HTERT RPE-1 (cell line): ENCODE data around the gene LST1.

Experiments used
- in situ Hi-C: fragments of 300-500 bp; cut with MboI; formaldehyde crosslinking; loops from 4 replicates; pipeline ENCODE4 v1.14.3; 2020; ENCODE audit warnings: low sequenced_read_pairs

LST1 gene

DNA sequence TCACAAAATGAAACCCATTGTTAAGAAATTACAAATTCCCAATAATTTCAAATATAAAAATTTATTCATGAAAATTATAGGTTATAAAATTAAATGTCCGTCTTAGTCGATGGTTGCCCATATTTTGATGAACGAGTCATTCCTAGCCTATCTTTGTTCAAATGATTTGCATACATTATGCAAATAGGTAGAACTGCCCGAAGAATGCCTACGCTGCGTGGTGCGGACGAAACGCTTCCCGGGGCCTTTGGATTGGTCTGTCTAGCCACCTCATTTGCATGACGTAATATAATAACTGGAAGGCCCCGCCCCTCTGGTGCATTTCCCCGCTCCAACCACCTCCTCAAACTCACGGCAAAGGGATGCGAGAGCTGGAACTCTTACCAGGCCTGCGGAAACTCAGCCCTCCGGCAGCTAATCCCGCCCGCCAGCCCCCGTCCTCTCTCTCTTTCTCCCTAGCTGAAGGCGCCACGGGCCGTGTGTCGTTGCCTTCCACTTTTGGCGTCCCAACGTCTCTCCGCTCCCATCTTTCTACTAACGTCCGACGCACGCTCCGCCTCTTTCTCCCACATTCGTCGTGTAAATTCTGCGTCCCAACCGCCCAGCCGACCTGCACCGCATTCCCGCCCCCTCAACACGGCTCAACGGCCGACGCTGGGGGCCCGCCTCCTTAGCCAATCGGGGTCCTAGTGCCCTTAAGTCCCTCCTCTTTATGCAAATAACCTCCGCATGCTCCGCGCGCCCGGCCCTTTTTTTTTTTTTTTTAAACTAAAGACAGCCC is 33.9 kb downstream of the LST1 start:
- in situ Hi-C loops: no loop called here

DNA sequence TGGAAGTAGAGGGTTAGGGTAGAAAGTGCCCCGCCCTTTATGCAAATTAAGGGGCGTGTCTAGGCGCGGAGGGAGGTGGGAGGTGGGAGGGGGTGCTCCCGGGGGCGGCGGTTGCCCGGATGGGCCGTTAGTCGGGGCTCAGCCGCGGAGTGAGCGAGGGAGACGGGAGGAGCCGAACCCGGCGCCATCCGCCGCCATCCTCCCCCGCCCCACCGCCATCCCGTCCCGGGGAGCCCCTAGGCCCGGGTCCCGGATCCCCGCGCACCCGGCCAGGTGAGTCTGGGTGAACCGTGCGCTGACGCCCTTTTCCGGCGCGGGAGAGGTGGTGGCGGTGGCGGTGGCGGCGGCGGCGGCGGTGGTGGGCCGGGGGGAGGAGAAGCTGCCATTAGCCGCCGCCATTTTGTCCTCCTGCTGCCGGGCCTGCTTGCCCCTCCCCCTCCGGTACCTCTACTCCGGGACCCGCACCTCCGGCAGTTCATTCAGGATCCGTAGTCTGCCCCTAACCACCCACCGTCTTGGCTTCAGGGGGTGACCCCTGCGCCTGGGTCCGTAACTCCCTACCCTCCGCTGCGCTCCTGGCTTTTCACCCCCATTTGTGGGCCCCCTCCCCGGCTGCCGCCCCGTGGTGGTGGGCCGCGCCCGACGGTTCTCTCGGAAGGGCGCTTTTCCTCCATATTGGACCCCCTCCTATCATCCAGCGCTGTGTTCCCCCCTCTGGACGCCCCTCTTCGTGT is 34.7 kb downstream of the LST1 start, which contains the start of gene PRRC2A:
Gene PRRC2A, plus strand, starts transcription at position 130 of the 734 bp plus-strand sequence. CDS start 2,075 bp downstream, outside the sequence.
- in situ Hi-C loops: no loop called here

DNA sequence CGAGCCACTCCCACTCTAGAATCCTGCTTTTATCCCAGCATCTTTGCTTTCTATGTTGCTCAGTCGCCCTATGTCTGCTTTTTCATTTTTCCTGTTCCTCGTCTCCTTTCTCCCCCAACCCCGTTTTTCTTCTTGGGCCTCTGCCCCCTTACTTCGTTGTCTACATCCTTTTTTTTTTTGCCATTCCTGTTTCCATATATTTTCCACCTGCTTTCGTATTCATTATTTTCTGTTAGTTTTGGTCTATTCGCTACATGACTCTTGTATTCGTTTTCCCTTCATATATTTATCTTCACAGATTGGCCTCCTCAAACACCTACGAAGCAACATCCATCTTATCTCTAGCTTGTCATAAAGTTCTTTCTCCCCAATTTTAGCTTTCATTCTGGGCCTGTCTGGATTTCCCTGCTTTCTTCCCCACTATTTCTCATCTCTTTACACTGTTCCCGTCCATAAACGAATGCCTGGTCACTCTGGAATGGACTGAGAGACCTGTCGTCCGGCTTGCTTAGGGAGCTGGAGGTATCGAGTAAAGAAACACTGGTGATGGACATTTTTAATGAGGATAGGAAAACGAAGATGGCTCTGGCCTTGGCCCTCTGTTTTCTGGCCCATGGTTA is 35.4 kb downstream of the LST1 start:
- in situ Hi-C loops: no loop called here

DNA sequence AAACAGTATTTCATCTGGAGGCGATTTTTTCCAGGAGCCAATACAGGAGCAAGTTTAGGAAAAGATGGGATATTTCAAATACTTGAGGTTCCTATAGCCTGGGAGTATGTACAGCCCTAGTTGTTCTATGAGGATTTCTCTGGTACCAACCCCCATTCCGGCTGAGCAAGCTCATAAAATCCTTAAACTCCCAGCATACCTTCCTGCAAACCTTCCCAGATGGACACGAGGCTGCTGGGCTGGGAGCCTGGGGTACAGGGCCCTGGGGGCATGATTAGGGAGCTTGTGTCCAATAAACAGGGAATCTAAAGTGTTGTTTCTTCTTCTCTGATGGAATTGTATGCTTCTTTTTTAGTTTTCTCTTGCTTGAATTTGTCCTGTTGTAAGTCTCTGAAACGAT is 35.9 kb downstream of the LST1 start:
- in situ Hi-C loops: no loop called here

DNA sequence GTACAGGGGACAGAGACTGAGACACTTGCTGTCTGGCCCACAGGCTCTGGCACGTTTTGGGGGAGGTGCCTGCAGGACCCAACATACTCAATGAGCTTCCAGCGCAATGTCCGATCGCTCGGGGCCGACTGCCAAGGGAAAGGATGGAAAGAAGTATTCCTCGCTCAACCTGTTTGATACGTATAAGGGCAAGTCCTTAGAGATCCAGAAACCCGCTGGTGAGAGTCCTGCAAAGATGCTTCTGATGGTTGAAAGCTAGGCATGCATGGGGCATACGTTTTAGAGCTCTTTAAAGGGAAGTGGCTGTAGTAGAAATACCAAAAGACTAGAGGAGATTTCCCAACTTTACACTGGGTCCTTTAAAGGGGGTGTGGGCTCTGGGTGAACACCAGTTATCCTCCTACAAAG is 36.6 kb downstream of the LST1 start:
- in situ Hi-C loops: no loop called here

DNA sequence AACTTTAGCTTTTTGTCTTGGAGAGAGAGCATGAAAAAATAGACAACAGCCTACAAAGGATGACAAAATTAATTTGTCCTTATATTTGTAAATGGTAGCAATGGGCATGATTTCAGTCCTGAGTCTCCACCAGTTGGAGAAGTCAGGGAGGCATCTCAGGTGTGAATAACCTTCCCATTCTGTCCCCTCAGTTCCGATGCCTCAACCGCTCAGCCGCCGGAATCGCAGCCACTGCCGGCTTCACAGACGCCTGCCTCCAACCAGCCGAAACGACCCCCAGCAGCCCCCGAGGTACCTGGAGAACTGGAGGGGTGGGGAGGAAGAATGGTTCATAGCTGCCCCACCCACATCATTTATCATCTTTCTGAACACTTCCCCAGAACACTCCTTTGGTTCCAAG is 38.0 kb downstream of the LST1 start:
- in situ Hi-C loops: no loop called here

DNA sequence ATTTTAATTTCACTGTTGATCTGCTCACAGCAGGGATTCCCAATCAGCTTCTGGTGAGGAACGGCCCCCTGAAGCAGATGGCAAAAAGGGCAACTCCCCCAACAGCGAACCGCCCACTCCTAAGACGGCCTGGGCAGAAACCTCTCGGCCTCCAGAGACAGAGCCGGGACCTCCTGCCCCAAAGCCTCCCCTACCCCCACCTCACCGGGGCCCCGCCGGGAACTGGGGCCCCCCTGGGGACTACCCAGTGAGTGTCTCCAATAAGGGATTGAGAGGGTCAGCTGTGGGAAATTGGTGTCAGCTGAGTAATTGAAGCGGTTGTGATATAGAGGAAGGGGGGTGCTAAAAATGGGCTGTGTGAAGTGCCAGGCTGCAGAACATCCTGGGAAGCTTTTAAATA is 40.9 kb downstream of the LST1 start:
- in situ Hi-C loops: no loop called here

DNA sequence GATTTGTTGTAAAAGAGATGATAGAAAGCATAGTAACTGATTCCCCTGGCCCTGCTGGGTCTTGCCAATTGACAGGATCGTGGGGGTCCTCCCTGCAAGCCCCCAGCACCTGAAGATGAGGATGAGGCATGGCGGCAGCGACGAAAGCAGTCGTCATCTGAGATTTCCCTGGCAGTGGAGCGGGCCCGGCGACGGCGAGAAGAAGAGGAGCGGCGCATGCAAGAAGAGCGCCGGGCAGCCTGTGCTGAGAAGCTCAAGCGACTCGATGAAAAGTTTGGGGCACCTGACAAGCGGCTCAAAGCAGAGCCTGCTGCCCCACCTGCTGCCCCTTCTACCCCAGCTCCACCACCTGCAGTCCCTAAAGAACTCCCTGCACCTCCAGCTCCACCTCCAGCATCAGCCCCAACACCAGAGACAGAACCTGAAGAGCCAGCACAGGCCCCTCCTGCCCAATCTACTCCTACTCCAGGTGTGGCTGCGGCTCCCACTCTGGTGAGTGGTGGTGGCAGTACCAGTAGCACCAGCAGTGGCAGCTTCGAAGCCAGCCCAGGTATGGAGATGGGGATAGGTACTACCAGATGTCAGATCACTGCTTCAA is 41.7 kb downstream of the LST1 start:
- in situ Hi-C loops: no loop called here

DNA sequence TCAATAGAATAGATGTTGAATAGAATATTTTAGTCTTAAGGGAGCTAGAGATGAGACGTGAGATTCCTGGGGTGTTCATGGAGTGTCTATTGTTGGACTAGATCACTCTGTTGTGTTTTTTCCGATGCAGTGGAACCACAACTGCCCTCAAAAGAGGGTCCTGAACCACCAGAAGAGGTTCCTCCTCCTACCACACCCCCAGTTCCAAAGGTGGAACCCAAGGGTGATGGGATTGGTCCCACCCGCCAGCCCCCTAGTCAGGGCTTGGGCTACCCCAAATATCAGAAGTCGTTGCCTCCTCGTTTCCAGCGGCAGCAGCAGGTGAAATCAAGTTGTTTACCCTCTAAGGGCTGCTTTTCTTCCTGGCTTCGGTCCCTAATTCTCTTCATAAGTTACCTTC is 42.9 kb downstream of the LST1 start:
- in situ Hi-C loops: no loop called here

DNA sequence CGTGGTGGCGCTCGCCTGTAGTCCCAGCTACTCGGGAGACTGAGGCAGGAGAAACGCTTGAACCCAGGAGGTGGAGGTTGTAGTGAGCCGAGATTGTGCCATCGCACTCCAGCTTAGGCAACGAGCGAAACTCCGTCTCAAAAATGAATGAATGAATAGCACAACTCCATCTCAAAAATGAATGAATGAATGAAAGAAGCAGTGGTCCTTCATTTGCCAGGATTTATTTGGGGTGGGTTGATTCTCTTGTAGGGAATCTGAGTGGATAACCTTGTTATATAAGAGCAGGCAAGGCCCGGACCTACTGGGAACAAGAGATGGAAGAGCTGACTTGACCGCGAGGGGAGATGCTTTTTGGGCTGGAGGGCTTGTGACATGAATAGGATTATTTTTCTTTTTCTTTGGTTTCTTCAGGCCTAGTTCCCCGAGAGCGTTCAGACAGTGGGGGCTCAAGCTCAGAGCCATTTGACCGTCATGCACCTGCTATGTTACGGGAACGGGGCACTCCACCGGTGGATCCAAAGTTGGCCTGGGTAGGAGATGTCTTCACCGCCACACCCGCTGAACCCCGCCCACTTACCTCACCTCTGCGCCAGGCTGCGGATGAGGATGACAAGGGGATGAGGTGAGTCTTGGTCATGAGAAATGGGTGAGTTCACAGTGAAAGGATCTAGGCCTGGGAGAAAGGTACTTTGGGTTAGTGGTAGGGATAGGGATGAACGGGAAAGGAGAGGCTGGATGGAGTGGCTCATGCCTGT is 44.3 kb downstream of the LST1 start:
- in situ Hi-C loops: no loop called here

DNA sequence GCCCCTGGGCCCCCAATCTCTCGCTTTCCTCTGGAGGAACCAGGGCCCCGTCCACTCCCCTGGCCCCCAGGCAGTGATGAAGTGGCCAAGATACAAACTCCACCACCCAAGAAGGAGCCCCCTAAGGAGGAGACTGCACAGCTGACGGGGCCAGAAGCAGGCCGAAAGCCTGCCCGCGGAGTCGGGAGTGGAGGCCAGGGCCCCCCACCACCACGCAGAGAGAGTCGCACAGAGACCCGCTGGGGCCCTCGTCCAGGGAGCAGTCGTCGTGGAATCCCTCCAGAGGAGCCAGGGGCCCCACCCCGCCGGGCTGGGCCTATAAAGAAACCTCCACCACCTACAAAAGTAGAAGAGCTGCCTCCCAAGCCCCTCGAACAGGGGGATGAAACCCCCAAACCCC is 45.1 kb downstream of the LST1 start:
- in situ Hi-C loops: no loop called here

DNA sequence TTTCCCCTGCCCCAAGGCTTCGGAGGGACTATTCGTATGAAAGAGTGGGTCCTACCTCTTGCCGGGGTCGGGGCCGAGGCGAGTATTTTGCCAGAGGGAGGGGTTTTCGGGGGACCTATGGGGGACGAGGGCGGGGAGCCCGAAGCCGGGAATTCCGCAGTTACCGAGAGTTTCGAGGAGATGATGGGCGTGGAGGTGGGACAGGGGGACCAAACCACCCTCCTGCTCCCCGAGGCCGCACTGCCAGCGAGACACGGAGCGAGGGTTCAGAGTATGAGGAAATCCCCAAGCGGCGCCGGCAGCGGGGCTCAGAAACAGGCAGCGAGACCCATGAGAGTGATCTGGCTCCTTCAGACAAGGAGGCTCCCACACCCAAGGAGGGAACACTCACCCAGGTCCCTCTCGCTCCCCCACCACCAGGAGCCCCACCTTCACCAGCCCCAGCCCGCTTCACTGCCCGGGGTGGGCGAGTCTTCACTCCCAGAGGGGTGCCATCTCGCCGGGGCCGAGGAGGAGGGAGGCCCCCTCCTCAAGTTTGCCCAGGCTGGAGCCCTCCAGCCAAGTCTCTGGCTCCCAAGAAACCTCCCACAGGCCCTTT is 45.7 kb downstream of the LST1 start:
- in situ Hi-C loops: no loop called here

DNA sequence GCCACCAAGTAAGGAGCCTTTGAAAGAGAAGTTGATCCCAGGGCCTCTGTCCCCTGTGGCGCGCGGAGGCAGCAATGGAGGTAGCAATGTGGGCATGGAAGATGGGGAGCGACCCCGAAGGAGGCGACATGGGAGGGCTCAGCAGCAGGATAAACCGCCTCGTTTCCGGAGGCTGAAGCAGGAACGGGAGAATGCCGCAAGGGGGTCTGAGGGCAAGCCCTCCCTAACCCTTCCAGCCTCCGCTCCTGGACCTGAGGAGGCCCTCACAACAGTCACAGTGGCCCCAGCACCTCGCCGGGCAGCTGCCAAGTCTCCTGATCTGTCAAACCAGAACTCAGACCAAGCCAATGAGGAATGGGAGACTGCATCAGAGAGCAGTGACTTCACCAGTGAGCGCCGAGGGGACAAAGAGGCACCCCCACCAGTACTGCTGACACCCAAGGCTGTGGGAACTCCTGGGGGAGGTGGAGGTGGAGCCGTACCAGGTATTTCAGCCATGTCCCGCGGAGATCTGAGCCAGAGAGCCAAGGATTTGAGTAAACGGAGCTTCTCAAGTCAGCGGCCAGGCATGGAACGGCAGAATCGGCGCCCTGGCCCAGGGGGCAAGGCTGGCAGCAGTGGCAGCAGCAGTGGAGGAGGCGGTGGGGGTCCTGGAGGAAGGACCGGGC is 46.3 kb downstream of the LST1 start:
- in situ Hi-C loops: no loop called here

DNA sequence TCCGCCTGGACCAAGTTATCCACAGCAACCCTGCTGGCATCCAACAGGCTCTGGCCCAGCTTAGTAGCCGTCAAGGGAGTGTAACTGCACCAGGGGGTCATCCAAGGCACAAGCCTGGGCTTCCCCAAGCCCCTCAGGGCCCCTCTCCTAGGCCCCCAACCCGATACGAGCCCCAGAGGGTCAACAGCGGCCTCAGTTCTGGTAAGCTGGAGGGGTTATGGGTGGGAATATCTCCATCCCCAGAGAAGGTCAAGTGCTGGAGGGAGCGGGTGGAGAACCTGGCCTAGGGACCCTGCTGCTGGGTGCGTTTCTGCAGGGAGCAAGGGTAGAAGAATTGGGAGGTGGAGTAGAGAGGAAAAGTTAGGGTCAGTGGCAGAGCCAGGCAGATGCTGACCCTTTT is 47.4 kb downstream of the LST1 start:
- in situ Hi-C loops: no loop called here

DNA sequence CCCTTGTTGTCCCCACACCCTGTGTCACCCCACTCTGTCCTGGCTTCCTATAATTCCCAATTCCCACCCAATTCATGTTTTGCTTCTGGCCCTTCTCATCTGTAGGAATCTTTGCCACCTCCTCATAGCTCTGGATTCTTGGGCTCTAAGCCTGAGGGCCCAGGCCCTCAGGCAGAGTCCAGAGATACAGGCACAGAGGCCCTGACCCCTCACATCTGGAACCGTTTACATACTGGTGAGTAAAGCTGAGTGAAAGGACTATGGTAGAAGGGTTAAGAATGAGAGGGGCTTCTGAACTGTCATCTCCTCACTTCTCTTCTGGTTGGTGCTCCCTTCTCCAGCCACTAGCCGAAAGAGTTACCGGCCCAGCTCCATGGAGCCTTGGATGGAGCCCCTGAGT is 48.1 kb downstream of the LST1 start:
- in situ Hi-C loops: no loop called here

DNA sequence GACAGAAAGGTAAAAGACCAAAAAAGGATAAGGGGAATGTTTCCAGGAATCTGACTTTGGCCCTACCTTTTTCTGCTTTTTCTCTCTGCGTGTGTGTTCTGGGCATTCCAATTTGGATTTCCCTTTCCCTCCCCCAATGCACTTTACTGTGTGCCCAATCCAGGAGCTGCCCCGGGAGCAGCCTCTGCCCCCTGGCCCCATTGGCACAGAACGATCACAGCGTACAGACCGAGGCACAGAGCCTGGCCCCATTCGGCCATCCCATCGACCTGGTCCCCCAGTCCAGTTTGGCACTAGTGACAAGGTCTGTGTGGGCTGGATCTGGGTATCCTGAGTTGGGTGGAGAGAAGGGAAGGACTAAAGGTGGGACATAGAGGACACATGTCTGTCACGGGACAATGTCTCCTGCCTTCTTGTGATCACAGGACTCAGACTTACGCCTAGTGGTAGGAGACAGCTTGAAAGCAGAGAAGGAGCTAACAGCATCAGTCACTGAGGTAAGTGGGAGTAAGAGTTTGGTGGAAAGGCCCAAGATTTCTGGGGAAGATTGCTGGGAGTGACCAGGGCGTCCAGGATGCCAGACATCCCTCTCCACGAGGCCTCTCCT is 49.0 kb downstream of the LST1 start:
- in situ Hi-C loops: no loop called here

DNA sequence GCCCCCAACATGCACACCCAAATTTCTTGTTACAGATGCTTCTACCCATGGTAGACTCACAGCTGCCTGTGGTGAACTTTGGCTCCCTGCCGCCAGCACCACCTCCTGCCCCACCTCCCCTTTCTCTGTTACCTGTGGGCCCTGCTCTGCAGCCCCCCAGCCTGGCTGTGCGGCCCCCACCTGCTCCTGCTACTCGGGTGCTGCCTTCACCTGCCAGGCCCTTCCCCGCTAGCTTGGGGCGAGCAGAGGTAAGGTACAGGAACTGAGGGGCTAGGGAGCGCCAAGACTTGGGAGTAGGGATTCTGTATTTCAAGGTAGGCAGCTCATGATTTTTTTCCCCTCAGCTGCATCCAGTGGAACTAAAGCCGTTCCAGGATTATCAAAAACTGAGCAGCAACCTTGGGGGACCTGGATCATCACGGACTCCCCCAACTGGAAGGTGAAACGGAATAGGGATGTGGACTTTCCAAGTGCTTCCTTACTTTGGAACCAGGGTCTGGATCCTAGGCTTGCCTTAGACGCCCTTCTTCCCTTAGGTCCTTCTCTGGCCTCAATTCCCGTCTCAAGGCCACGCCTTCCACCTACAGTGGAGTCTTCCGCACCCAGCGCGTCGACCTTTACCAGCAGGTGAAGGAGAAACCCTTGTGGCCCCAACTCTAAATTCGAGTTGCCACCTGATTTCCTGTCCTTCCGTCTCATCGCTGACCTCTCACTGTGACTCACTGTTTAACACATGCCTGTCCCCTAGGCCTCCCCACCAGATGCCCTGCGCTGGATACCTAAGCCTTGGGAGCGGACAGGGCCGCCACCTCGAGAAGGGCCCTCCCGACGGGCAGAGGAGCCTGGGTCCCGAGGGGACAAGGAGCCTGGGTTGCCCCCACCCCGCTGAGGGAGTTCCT is 50.9 kb downstream of the LST1 start:
- in situ Hi-C loops: no loop called here
